SK-N-SH (cell line): ENCODE measurements around the gene MPDZ. TPM values are rescaled to one million over a fixed set of nuclear protein-coding genes. Genes with fewer than 3 reads are reported as not detected.

Source experiments
- CTCF ChIA-PET: fragments of 300-600, 350-600 bp; formaldehyde crosslinking; extraction: SDS; loops from one replicate; lab custom pipeline; 2021; lab: Yijun Ruan, JAX
- POLR2A ChIA-PET: fragments of 350-600 bp; sonication (Branson Sonifier 250); formaldehyde crosslinking; extraction: SDS; loops from one replicate; lab custom pipeline; 2020; ENCODE audit warnings: antibody characterized with exemption, inconsistent platforms; lab: Yijun Ruan, JAX
- DNase-seq: peaks from one replicate; pipeline ENCODE4 v3.0.0; 2012
- H2AFZ ChIP-seq: fragments of 200-600 bp; sonication (generic); 2 replicates; pipeline ENCODE4 v1.8.1; 2016; ENCODE audit warnings: antibody characterized with exemption, mild to moderate bottlenecking, low read depth
- H3F3A ChIP-seq: fragments of 200-600 bp; sonication (generic); replicated peaks from 2 replicates; pipeline ENCODE3; 2016; ENCODE audit warnings: antibody characterized with exemption, mild to moderate bottlenecking; ENCODE audit not compliant: insufficient read depth
- H3K27ac ChIP-seq, 2 experiments: fragments of 200-500 bp in 1 of 2; fragments of 200-600 bp in 1 of 2; sonication (Bioruptor generic) in 1 of 2; sonication (generic), shearing (Covaris generic) in 1 of 2; 2 replicates each; pipeline versions ENCODE4 v1.5.1 to v1.6.1; 2014 to 2016; ENCODE audit warnings: low read depth in 2 of 2, inconsistent platforms in 1 of 2, low read length in 1 of 2, mild to moderate bottlenecking in 1 of 2, mixed read lengths in 1 of 2
- H3K27me3 ChIP-seq: fragments of 200-600 bp; sonication (generic), shearing (Covaris generic); 2 replicates; pipeline ENCODE4 v1.6.1; 2016; ENCODE audit warnings: mixed run types; ENCODE audit not compliant: insufficient read depth
- H3K36me3 ChIP-seq, 2 experiments: fragments of 200-500 bp in 1 of 2; fragments of 200-600 bp in 1 of 2; sonication (Bioruptor generic) in 1 of 2; sonication (generic) in 1 of 2; replicated peaks in 1 of 2; 2 replicates each; pipeline versions ENCODE3 to v1.5.1; 2014 to 2016; ENCODE audit warnings: low read length in 1 of 2, mild to moderate bottlenecking in 1 of 2; ENCODE audit not compliant: insufficient read depth in 2 of 2, control insufficient read depth in 1 of 2
- H3K4me1 ChIP-seq, 2 experiments: fragments of 200-500 bp in 1 of 2; fragments of 200-600 bp in 1 of 2; sonication (Bioruptor generic) in 1 of 2; sonication (generic), shearing (Covaris generic) in 1 of 2; 2 replicates each; pipeline versions ENCODE4 v1.5.1 to v1.6.1; 2014 to 2016; ENCODE audit warnings: low read depth in 1 of 2, low read length in 1 of 2, mixed run types in 1 of 2; ENCODE audit not compliant: insufficient read depth in 2 of 2, control insufficient read depth in 1 of 2
- H3K4me2 ChIP-seq: fragments of 200-600 bp; sonication (generic), shearing (Covaris generic); 2 replicates; pipeline ENCODE4 v1.6.1; 2017; ENCODE audit warnings: mixed run types
- H3K4me3 ChIP-seq, 2 experiments: fragments of 200-500 bp in 1 of 2; fragments of 200-600 bp in 1 of 2; sonication (Bioruptor generic) in 1 of 2; sonication (generic), shearing (Covaris generic) in 1 of 2; 2 replicates each; pipeline versions ENCODE4 v1.5.1 to v1.8.1; 2014 to 2016; ENCODE audit warnings: low read depth in 2 of 2, inconsistent platforms in 1 of 2, low read length in 1 of 2, mild to moderate bottlenecking in 1 of 2, mixed read lengths in 1 of 2, moderate library complexity in 1 of 2
- H3K79me2 ChIP-seq: fragments of 200-600 bp; sonication (generic); 2 replicates; pipeline ENCODE4 v1.8.1; 2017; ENCODE audit warnings: mild to moderate bottlenecking; ENCODE audit not compliant: insufficient read depth
- H3K9ac ChIP-seq: fragments of 200-600 bp; sonication (generic); 2 replicates; pipeline ENCODE4 v1.6.1; 2017; ENCODE audit warnings: mixed run types
- H3K9me2 ChIP-seq: fragments of 200-600 bp; sonication (generic); 2 replicates; pipeline ENCODE4 v1.6.1; 2017; ENCODE audit warnings: mixed run types
- H3K9me3 ChIP-seq: fragments of 200-600 bp; sonication (generic); 2 replicates; pipeline ENCODE4 v1.6.1; 2017; ENCODE audit warnings: mixed run types, mild to moderate bottlenecking, moderate library complexity
- H4K20me1 ChIP-seq: fragments of 200-600 bp; sonication (generic); 2 replicates; pipeline ENCODE4 v1.6.1; 2017; ENCODE audit warnings: mild to moderate bottlenecking, mixed run types; ENCODE audit not compliant: insufficient read depth
- CHD2 ChIP-seq: fragments of 150-350 bp; IDR thresholded peaks from 2 replicates; pipeline ENCODE4 v1.6.1; 2018; ENCODE audit warnings: low read length; ENCODE audit not compliant: partially characterized antibody
- ELF1 ChIP-seq: IDR thresholded peaks from 2 replicates; pipeline ENCODE4 v1.4.0; 2012
- EP300 ChIP-seq, 2 experiments: IDR thresholded peaks; 2 replicates each; pipeline versions ENCODE4 v1.4.0 to v1.6.1; 2012; ENCODE audit warnings: borderline replicate concordance in 1 of 2, low read depth in 1 of 2, low read length in 1 of 2
- EZH2phosphoT487 ChIP-seq: fragments of 200-600 bp; sonication (generic); IDR thresholded peaks from 2 replicates; pipeline ENCODE4 v1.6.1; 2017; ENCODE audit warnings: low read depth, mixed run types, mild to moderate bottlenecking, antibody characterized with exemption, moderate library complexity, borderline replicate concordance
- FOSL2 ChIP-seq: IDR thresholded peaks from 2 replicates; pipeline ENCODE4 v1.4.0; 2012; ENCODE audit warnings: low read depth, mild to moderate bottlenecking, moderate library complexity, borderline replicate concordance
- FOXM1 ChIP-seq: IDR thresholded peaks from 2 replicates; pipeline ENCODE4 v1.4.0; 2012; ENCODE audit warnings: low read depth, mild to moderate bottlenecking
- GABPA ChIP-seq: IDR thresholded peaks from 2 replicates; pipeline ENCODE4 v1.4.0; 2012; ENCODE audit warnings: low read depth, mild to moderate bottlenecking
- JUND ChIP-seq: IDR thresholded peaks from 2 replicates; pipeline ENCODE4 v1.4.0; 2012
- MXI1 ChIP-seq: IDR thresholded peaks from 2 replicates; pipeline ENCODE4 v1.6.1; 2012; ENCODE audit warnings: mild to moderate bottlenecking, low read depth, low read length, improper control_type of control experiment
- NFIC ChIP-seq: IDR thresholded peaks from 2 replicates; pipeline ENCODE4 v1.4.0; 2012; ENCODE audit warnings: borderline replicate concordance
- NRF1 ChIP-seq: IDR thresholded peaks from 2 replicates; pipeline ENCODE4 v1.6.1; 2012; ENCODE audit warnings: low read depth, mild to moderate bottlenecking, low read length
- PBX3 ChIP-seq: IDR thresholded peaks from 2 replicates; pipeline ENCODE4; 2012
- REST ChIP-seq: IDR thresholded peaks from 2 replicates; pipeline ENCODE4 v1.6.1; 2012; ENCODE audit warnings: mild to moderate bottlenecking, low read depth, low read length, moderate library complexity
- SIN3A ChIP-seq: IDR thresholded peaks from 2 replicates; pipeline ENCODE4 v1.6.1; 2012; ENCODE audit warnings: low read depth, mild to moderate bottlenecking, low read length, moderate library complexity, borderline replicate concordance
- SMC3 ChIP-seq: IDR thresholded peaks from 2 replicates; pipeline ENCODE4 v1.6.1; 2012; ENCODE audit warnings: low read depth, low read length, improper control_type of control experiment
- TCF12 ChIP-seq: IDR thresholded peaks from 2 replicates; pipeline ENCODE4 v1.4.0; 2012
- TEAD4 ChIP-seq: IDR thresholded peaks from 2 replicates; pipeline ENCODE4 v1.4.0; 2012; ENCODE audit warnings: mild to moderate bottlenecking, borderline replicate concordance; ENCODE audit not compliant: insufficient read depth
- WGBS: methylation state at CpG from one replicate; pipeline ENCODE4 v1.1.6; 2017; ENCODE audit warnings: low lambda C conversion rate; 5-methylcytosine and 5-hydroxymethylcytosine counted together
- polyA plus RNA-seq, 3 experiments: library from polyadenylated mRNA; depleted of rRNA; stranded (reverse); fragments of >200 nt; gene quantifications; 2 replicates each; pipeline ENCODE4 v1.2.3, GENCODE V29; 2012
- TF ChIP-seq, protein P1 (sequence below): fragments of 200-600 bp; sonication (generic); IDR thresholded peaks from 2 replicates; pipeline ENCODE4 v1.6.1; 2017; ENCODE audit warnings: antibody characterized with exemption, mild to moderate bottlenecking, moderate library complexity

Gene MPDZ
- polyA plus RNA-seq, 1 of the 3 experiments (the other 2 are of a cell fraction) = 20.5 TPM

DNA sequence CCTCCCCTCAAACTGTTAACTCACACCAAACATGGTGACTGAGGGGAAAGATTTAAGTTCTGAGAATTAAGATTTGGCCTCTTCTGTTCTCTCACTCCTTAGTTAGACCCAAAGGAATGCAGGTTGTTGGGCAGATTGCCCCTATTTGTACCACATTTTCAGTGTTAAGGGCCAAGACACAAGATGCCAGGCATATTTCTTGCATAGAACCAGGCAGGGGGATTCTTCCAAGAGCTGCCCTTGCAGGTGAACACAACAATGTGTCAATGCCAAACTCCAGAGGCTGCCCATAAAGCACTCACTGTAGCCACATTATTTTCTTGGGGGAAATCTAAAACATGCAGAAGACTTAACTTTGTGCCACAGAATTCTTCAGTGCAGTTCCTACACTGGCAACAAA is 14.7 kb downstream of the MPDZ start (continued):
- TF ChIP-seq, protein P1, sequence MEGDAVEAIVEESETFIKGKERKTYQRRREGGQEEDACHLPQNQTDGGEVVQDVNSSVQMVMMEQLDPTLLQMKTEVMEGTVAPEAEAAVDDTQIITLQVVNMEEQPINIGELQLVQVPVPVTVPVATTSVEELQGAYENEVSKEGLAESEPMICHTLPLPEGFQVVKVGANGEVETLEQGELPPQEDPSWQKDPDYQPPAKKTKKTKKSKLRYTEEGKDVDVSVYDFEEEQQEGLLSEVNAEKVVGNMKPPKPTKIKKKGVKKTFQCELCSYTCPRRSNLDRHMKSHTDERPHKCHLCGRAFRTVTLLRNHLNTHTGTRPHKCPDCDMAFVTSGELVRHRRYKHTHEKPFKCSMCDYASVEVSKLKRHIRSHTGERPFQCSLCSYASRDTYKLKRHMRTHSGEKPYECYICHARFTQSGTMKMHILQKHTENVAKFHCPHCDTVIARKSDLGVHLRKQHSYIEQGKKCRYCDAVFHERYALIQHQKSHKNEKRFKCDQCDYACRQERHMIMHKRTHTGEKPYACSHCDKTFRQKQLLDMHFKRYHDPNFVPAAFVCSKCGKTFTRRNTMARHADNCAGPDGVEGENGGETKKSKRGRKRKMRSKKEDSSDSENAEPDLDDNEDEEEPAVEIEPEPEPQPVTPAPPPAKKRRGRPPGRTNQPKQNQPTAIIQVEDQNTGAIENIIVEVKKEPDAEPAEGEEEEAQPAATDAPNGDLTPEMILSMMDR = no peak
- TF ChIP-seq FOSL2 = no peak

- no peak for TF ChIP-seq FOXM1
- no peak for TF ChIP-seq NFIC
- TF ChIP-seq MXI1 = no peak
- TF ChIP-seq GABPA = no peak
- no peak for TF ChIP-seq ELF1
- no peak for TF ChIP-seq PBX3
- no peak for TF ChIP-seq SMC3
- TF ChIP-seq TEAD4 = no peak
- TF ChIP-seq CHD2 = no peak
- TF ChIP-seq JUND = no peak
- TF ChIP-seq EZH2phosphoT487 = no peak
- no peaks in the 10 kb centered on the region for H3K9me3 ChIP-seq
- 49% methylated on average over 2 of the region's 2 CpGs for WGBS
- CTCF ChIA-PET = no interaction called here
- H3F3A ChIP-seq = peaks cover 14% of the 10 kb centered on the region
- no peak overlapping the region for H3K9ac ChIP-seq
- no peak overlapping the region for H3K4me2 ChIP-seq
- no peak for DNase-seq
- H3K27me3 ChIP-seq = no peaks in the 10 kb centered on the region
- H3K79me2 ChIP-seq = peaks cover 80% of the 10 kb centered on the region
- peaks cover 2 to 20% of the 10 kb centered on the region in 2 experiments; a peak in 2 of 4 replicates for H3K4me1 ChIP-seq
- no peak overlapping the region for H3K4me3 ChIP-seq
- no peaks in the 10 kb centered on the region for H3K36me3 ChIP-seq
- no peak overlapping the region for H3K27ac ChIP-seq
- POLR2A ChIA-PET = no interaction called here
- no peaks in the 10 kb centered on the region for H3K9me2 ChIP-seq
- H2AFZ ChIP-seq = no peak overlapping the region
- no peaks in the 10 kb centered on the region for H4K20me1 ChIP-seq
Observed at GRCh38 chr9:13263511-13263910, 16.0 kb downstream of the MPDZ start.

- POLR2A ChIA-PET = no interaction called here
- Histone ChIP-seq H3K27ac (no peak overlapping the region), H3K9me2 (no peaks in the 10 kb centered on the region), H3K4me2 (no peak overlapping the region), H3K4me1 (peaks cover 0 to 2% of the 10 kb centered on the region in 2 experiments; a peak in 2 of 4 replicates), H3F3A (no peaks in the 10 kb centered on the region), H3K79me2 (peaks cover 22% of the 10 kb centered on the region), H3K36me3 (peaks cover 0 to 11% of the 10 kb centered on the region in 2 experiments), H4K20me1 (no peaks in the 10 kb centered on the region), H3K27me3 (no peaks in the 10 kb centered on the region), H3K4me3 (no peak overlapping the region), H3K9me3 (0 out of 2 replicates have a peak, but pooled peaks cover 13% of the 10 kb centered on the region), H3K9ac (no peak overlapping the region), H2AFZ (no peak overlapping the region)
- TF ChIP-seq FOXM1 (no peak), NRF1 (no peak), ELF1 (no peak), PBX3 (no peak), JUND (no peak), NFIC (no peak), SIN3A (no peak), REST (no peak), EP300 (IDR thresholded peaks at IDR 0.05; ENCODE audit: borderline replicate concordance in 1 of 2, low read depth in 1 of 2, low read length in 1 of 2) (no peak), FOSL2 (no peak), TCF12 (no peak)
- 68% methylated on average over 4 of the region's 4 CpGs for WGBS
- no peak for DNase-seq
- CTCF ChIA-PET = no interaction called here
Observed at GRCh38 chr9:13252852-13253251, 26.6 kb downstream of the MPDZ start.
